Measurements from ENCODE around the gene TXNDC11.

The TXNDC11 gene

DNA sequence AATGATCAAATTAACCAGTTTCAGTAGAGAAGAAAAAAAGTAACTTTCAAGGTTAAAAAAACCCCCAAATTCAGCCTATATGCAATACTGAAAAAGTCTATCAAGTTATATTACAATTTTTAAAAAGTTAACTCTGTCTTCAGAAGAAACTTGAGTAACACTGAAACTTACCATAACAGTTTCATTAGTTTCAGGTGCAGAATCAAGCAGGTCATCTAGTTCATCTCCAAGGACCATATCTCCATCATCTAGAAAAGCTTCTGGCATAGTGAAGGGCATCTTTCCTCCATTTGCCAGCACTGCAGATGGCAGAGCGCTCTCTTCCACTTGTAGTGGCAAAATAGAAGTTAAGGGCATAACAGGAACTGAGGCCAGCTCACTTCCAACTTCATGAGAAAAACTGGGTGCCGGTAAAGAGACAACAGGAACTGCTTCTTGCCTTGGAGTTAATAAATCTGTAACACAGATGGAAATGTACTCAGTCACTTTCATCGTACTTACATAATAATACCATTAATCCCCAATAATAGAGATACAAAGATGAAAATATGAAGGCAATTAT lies 31.5 kb upstream of the TXNDC11 start:
- Histone ChIP-seq H3K36me3 (ENCODE audit: insufficient read depth, low read length) (peaks cover 31% of the 10 kb centered on the region), H3K27me3 (ENCODE audit: insufficient read depth, low read length) (no peaks in the 10 kb centered on the region), H3K4me1 (ENCODE audit: control insufficient read depth, insufficient read depth, low read length, unreplicated experiment) (no peaks in the 10 kb centered on the region), H3K79me2 (ENCODE audit: control insufficient read depth, insufficient read depth, low read length, unreplicated experiment) (peaks cover 12% of the 10 kb centered on the region), H3K27ac (ENCODE audit: low read depth, low read length) (no peak overlapping the region), H2AFZ (ENCODE audit: low read length, unreplicated experiment) (no peak overlapping the region), H3K4me3 (ENCODE audit: low read depth, low read length) (no peak overlapping the region)

DNA sequence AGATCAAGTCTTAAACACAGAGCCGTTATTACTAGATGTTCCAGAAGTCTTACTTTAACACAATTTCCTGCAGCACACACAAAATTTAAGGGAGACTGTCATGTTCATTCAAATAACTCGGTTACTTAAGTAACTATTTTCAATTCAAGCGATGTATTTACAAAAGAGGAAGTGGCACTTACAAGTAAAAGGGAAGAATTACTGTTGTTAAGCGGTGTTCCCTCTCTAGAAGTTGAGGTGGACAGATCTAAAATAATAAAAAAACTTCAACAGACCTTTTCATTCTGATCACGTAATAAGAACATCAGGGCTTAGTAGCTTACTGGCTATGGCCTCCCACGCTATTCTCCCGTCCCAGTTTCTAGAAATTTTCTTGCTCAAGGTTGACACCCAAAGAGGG lies 26.2 kb upstream of the TXNDC11 start:
- H3K27me3 ChIP-seq (ENCODE audit: insufficient read depth, low read length) = no peaks in the 10 kb centered on the region
- no peaks in the 10 kb centered on the region for H3K4me1 ChIP-seq (ENCODE audit: control insufficient read depth, insufficient read depth, low read length, unreplicated experiment)
- no peak overlapping the region for H3K27ac ChIP-seq (ENCODE audit: low read depth, low read length)
- no peaks in the 10 kb centered on the region for H3K79me2 ChIP-seq (ENCODE audit: control insufficient read depth, insufficient read depth, low read length, unreplicated experiment)
- H2AFZ ChIP-seq (ENCODE audit: low read length, unreplicated experiment) = no peak overlapping the region
- no peak overlapping the region for H3K4me3 ChIP-seq (ENCODE audit: low read depth, low read length)
- peaks cover 47% of the 10 kb centered on the region for H3K36me3 ChIP-seq (ENCODE audit: insufficient read depth, low read length)

DNA sequence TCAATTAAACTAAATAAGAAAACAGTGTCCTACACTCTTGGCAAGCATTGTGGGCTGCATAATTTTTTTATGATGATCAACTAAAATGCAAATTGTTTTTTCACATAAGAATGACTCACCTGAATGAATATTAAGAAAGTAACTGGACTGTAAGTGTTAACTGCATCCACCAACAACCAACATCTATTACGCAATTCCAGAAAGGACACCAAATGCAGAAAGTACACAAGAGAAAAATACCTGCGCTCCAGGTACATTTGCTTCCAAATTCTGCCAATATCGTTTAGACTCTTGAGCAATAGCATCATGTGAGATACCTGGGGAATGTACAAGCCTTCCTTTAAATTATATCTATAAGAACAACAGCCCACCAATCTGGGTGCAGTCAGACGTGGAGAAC lies 19.8 kb upstream of the TXNDC11 start:
- Histone ChIP-seq H3K27me3 (ENCODE audit: insufficient read depth, low read length) (no peaks in the 10 kb centered on the region), H3K79me2 (ENCODE audit: control insufficient read depth, insufficient read depth, low read length, unreplicated experiment) (no peaks in the 10 kb centered on the region), H3K4me3 (ENCODE audit: low read depth, low read length) (no peak overlapping the region), H3K4me1 (ENCODE audit: control insufficient read depth, insufficient read depth, low read length, unreplicated experiment) (peaks cover 19% of the 10 kb centered on the region), H3K36me3 (ENCODE audit: insufficient read depth, low read length) (peaks cover 50% of the 10 kb centered on the region), H3K27ac (ENCODE audit: low read depth, low read length) (no peak overlapping the region), H2AFZ (ENCODE audit: low read length, unreplicated experiment) (no peak overlapping the region)

DNA sequence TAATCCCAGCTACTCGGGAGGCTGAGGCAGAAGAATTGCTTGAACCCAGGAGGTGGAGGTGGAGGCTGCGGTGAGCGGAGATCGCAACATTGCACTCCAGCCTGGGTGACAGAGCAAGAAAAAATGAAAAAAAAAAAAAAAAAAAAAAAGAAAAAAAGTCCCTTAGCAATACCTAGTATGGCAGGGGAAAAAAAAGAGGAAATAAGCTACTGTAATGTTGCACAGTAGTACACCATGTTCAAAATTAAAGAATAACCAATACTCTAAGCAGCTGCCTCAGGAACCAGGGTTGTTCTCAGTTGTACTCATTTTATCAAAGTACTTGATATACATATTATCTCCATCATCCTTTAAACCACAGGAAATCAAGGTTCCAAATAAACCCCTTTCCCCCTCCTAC lies 17.3 kb upstream of the TXNDC11 start:
- Histone ChIP-seq H3K4me3 (ENCODE audit: low read depth, low read length) (no peak overlapping the region), H3K27me3 (ENCODE audit: insufficient read depth, low read length) (no peaks in the 10 kb centered on the region), H3K4me1 (ENCODE audit: control insufficient read depth, insufficient read depth, low read length, unreplicated experiment) (peaks cover 20% of the 10 kb centered on the region), H2AFZ (ENCODE audit: low read length, unreplicated experiment) (no peak overlapping the region), H3K79me2 (ENCODE audit: control insufficient read depth, insufficient read depth, low read length, unreplicated experiment) (no peaks in the 10 kb centered on the region), H3K36me3 (ENCODE audit: insufficient read depth, low read length) (peaks cover 41% of the 10 kb centered on the region), H3K27ac (ENCODE audit: low read depth, low read length) (no peak overlapping the region)

DNA sequence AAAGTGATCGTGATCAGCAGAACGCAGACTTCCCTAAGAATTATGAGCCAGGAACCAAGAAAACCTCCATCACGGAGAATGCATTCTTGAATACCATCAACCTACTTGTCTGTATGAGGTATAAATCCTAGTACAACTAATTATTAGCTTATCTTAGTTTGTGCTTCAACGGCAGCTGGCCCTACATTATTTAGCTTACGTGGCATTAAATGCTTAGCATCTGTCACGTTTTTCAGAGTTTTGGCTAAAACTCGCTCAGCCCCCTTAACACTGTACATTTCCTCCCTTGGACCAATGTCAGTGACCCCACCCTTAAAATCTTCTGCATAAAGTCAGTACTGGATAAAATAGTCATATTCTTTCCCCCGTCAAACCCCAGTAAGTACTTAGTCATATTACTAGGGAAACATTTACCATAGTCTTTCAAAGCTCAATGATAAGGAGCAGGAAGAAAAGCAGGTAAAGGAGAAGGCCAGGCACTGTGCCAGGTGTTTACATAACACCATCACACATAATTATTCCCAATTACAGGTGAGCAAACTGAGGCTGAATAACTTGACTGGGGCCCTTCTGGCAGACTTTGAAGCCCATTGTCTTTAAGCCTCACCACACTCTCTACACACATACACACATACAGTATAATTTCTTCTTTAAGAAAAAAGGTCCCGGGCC lies 16.6 kb upstream of the TXNDC11 start:
- no peak overlapping the region for H3K27ac ChIP-seq (ENCODE audit: low read depth, low read length)
- no peaks in the 10 kb centered on the region for H3K79me2 ChIP-seq (ENCODE audit: control insufficient read depth, insufficient read depth, low read length, unreplicated experiment)
- H3K27me3 ChIP-seq (ENCODE audit: insufficient read depth, low read length) = no peaks in the 10 kb centered on the region
- H3K4me3 ChIP-seq (ENCODE audit: low read depth, low read length) = no peak overlapping the region
- peaks cover 35% of the 10 kb centered on the region for H3K36me3 ChIP-seq (ENCODE audit: insufficient read depth, low read length)
- peaks cover 20% of the 10 kb centered on the region for H3K4me1 ChIP-seq (ENCODE audit: control insufficient read depth, insufficient read depth, low read length, unreplicated experiment)
- H2AFZ ChIP-seq (ENCODE audit: low read length, unreplicated experiment) = no peak overlapping the region

DNA sequence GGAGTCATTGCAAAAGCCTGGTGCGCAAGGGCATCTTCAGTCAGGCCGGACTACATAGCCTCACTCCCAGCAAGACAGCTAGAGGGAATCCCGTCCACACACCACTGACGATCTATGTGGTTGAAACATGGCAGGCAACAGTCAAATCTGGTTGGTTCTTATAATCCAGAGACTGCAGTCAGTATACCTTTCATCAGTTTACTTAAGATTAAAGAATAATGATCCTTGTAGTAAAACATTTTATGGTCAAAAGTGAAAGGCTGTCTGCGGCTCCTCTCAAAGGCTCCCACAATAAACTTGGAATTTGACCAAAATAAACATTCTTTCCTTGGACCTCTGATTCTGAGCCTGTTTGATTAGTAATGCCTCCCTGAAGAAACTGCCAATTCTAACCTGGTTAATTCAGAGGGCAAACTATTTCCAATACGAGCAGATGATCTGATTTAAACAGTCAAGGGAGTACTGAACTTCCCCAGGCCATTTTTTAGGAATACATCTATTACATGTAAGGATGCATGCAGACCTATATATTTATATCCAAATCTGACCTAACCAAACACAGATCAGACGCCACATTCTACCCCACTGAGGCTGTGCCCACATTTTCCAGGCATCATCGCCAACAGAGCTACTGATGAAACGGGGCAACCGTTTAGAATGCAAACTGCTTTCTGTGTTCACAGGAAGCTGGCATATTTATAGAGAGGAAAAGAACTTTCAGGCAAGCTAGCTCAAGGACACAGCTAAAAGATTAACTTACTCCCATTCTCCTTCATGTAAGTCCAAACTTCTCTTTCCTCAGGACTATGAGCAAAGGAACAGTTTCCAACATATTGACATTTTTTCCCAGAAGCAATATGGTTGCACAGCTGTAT lies 15.3 kb upstream of the TXNDC11 start:
- no peaks in the 10 kb centered on the region for H3K79me2 ChIP-seq (ENCODE audit: control insufficient read depth, insufficient read depth, low read length, unreplicated experiment)
- no peak overlapping the region for H2AFZ ChIP-seq (ENCODE audit: low read length, unreplicated experiment)
- H3K27ac ChIP-seq (ENCODE audit: low read depth, low read length) = peak overlapping the region; percentile 65
- peak overlapping the region; percentile 39 for H3K4me3 ChIP-seq (ENCODE audit: low read depth, low read length)
- H3K36me3 ChIP-seq (ENCODE audit: insufficient read depth, low read length) = peaks cover 35% of the 10 kb centered on the region
- H3K4me1 ChIP-seq (ENCODE audit: control insufficient read depth, insufficient read depth, low read length, unreplicated experiment) = peaks cover 20% of the 10 kb centered on the region
- no peaks in the 10 kb centered on the region for H3K27me3 ChIP-seq (ENCODE audit: insufficient read depth, low read length)

DNA sequence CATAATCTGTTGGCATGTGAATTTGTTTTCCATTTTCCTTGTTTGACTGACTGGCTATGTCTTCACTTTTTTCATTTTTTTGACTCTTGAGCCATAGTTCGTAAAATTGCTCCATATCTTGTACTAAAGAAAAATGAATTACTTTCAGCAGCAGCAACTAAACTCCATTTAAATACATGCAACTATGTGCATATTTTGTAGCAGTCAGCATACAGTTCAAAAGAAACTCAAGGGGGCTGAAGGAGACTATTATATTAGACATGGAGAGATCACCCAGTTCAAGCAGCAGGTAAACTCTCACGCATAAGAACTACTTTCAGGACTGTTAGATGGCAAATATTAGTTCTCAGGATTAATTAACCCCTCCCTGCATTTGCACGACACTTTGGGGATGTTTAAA lies 13.6 kb upstream of the TXNDC11 start:
- H3K27ac ChIP-seq (ENCODE audit: low read depth, low read length) = no peak overlapping the region
- no peak overlapping the region for H3K4me3 ChIP-seq (ENCODE audit: low read depth, low read length)
- peaks cover 20% of the 10 kb centered on the region for H3K4me1 ChIP-seq (ENCODE audit: control insufficient read depth, insufficient read depth, low read length, unreplicated experiment)
- H3K27me3 ChIP-seq (ENCODE audit: insufficient read depth, low read length) = no peaks in the 10 kb centered on the region
- peaks cover 32% of the 10 kb centered on the region for H3K36me3 ChIP-seq (ENCODE audit: insufficient read depth, low read length)
- no peaks in the 10 kb centered on the region for H3K79me2 ChIP-seq (ENCODE audit: control insufficient read depth, insufficient read depth, low read length, unreplicated experiment)
- H2AFZ ChIP-seq (ENCODE audit: low read length, unreplicated experiment) = no peak overlapping the region

DNA sequence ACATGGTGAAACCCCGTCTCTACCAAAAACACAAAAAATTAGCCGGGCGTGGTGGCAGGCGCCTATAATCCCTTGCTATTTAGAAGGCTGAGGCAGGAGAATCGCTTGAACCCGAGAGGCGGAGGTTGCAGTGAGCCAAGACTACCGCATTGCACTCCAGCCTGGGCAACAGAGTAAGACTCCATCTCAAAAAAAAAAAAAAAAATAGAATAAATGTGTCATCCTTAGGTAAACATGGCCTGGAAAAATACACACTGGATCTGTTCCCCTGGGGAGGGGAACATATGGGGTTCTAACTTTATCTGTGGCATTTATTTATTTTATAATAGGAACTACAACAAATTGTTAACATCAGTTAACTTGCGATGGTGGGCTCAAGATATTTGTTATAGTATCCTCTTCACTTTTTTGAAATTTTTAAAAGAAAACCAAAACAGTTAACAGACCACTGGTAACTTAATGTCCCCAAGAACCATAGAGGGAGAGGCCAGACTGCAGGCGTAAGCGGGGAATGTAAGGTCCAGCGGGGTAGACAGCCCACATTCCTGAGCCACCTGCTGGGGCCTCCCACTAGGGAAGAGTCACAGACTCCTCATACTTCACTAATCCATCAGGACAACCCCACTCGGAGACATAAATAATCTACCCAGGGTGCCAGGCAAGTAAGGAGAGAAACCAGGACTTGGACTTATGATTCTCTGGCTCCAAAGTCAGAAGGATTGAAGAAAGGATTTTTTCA lies 12.5 kb upstream of the TXNDC11 start:
- no peak overlapping the region for H3K27ac ChIP-seq (ENCODE audit: low read depth, low read length)

DNA sequence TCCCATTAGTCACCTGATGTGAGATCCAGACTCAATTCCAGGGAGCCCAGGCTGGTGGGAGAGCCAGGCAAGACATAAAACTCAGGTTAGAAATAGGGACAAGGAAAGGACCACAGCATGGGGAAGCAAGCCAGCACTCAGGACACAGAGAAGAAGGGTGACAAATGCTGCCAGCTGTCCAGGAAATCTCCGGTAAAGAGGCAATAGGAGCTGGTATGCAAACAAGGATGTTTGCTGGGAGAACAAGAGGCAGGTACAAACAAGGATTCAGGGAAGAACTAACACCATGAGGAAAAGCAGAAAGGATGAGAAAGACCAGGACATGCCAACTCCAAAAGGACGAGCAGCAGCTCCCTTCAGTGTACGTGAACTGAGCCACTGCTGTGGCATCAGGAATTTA lies 10.2 kb upstream of the TXNDC11 start:
- peaks cover 35% of the 10 kb centered on the region for H3K36me3 ChIP-seq (ENCODE audit: insufficient read depth, low read length)
- H3K27ac ChIP-seq (ENCODE audit: low read depth, low read length) = no peak overlapping the region
- no peak overlapping the region for H3K4me3 ChIP-seq (ENCODE audit: low read depth, low read length)
- no peak overlapping the region for H2AFZ ChIP-seq (ENCODE audit: low read length, unreplicated experiment)
- peaks cover 5% of the 10 kb centered on the region for H3K4me1 ChIP-seq (ENCODE audit: control insufficient read depth, insufficient read depth, low read length, unreplicated experiment)
- no peaks in the 10 kb centered on the region for H3K79me2 ChIP-seq (ENCODE audit: control insufficient read depth, insufficient read depth, low read length, unreplicated experiment)
- H3K27me3 ChIP-seq (ENCODE audit: insufficient read depth, low read length) = no peaks in the 10 kb centered on the region

More for the DNA sequence above, 12.5 kb upstream of the TXNDC11 start:
- Histone ChIP-seq H3K36me3 (ENCODE audit: insufficient read depth, low read length) (peaks cover 32% of the 10 kb centered on the region), H3K4me3 (ENCODE audit: low read depth, low read length) (no peak overlapping the region), H3K4me1 (ENCODE audit: control insufficient read depth, insufficient read depth, low read length, unreplicated experiment) (peaks cover 20% of the 10 kb centered on the region), H3K27me3 (ENCODE audit: insufficient read depth, low read length) (no peaks in the 10 kb centered on the region), H2AFZ (ENCODE audit: low read length, unreplicated experiment) (no peak overlapping the region), H3K79me2 (ENCODE audit: control insufficient read depth, insufficient read depth, low read length, unreplicated experiment) (no peaks in the 10 kb centered on the region)

DNA sequence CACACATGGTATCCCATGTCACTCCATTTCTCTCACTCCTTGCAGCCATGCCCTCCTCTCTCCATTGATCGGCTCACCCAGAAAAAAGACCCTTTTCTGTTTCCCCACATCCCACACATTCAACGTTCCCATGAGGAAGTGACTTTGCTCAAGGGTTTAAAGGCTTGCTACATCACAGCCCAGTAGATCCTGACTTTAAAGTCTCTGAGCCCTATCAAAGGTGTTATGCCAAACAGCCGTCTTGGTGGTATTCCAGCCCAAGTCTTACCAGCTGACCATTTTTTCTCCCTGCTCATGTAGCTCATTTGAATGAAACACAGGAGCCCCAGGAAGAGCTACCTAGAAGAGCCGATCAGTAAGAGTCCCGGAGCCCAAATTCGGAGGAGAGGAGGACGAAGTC lies 7.4 kb upstream of the TXNDC11 start:
- Histone ChIP-seq H3K4me1 (ENCODE audit: control insufficient read depth, insufficient read depth, low read length, unreplicated experiment) (no peaks in the 10 kb centered on the region), H3K4me3 (ENCODE audit: low read depth, low read length) (no peak overlapping the region), H3K36me3 (ENCODE audit: insufficient read depth, low read length) (peaks cover 28% of the 10 kb centered on the region), H3K27ac (ENCODE audit: low read depth, low read length) (no peak overlapping the region), H3K27me3 (ENCODE audit: insufficient read depth, low read length) (no peaks in the 10 kb centered on the region), H2AFZ (ENCODE audit: low read length, unreplicated experiment) (no peak overlapping the region), H3K79me2 (ENCODE audit: control insufficient read depth, insufficient read depth, low read length, unreplicated experiment) (no peaks in the 10 kb centered on the region)
